Effector memory CD8-positive, alpha-beta T cell (primary cell): ENCODE results near the gene ODAD4.
"Not testable (repeated sequence)": the region's sequence is repeated elsewhere in the genome, so short reads cannot be mapped to it uniquely, and the experiment has no call there.

Experiments
- ATAC-seq: fragments of 150-1000 bp; cut with Tn5 transposase; replicated peaks from 2 replicates; pipeline ENCODE4 v1.10.0; 2021; ENCODE audit warnings: mild to moderate bottlenecking, moderate library complexity
- DNase-seq, 3 experiments: peaks; one replicate each; pipeline ENCODE4 v3.0.0; 2021
- H3K27ac Mint-ChIP-seq, 2 donors: one replicate each; pipeline ENCODE4 v1.8.0; 2022; ENCODE audit warnings: mild to moderate bottlenecking in 2 of 2, mixed read lengths in 2 of 2, moderate library complexity in 2 of 2
- H3K27me3 Mint-ChIP-seq, 2 donors: one replicate each; pipeline ENCODE4 v1.8.0; 2022; ENCODE audit warnings: mixed read lengths in 2 of 2
- H3K36me3 Mint-ChIP-seq: one replicate; pipeline ENCODE4 v1.8.0; 2022; ENCODE audit warnings: mild to moderate bottlenecking, moderate library complexity, mixed read lengths; ENCODE audit not compliant: insufficient read depth
- H3K4me1 Mint-ChIP-seq, 2 donors: one replicate each; pipeline ENCODE4 v1.8.0; 2022; ENCODE audit warnings: low read depth in 2 of 2, mixed read lengths in 2 of 2
- H3K4me3 Mint-ChIP-seq, 2 donors: one replicate each; pipeline ENCODE4 v1.8.0; 2022; ENCODE audit warnings: mild to moderate bottlenecking in 2 of 2, mixed read lengths in 2 of 2, moderate library complexity in 2 of 2
- H3K9me3 Mint-ChIP-seq, 2 donors: one replicate each; pipeline ENCODE4 v1.8.0; 2022; ENCODE audit warnings: mixed read lengths in 2 of 2

ODAD4 gene

DNA sequence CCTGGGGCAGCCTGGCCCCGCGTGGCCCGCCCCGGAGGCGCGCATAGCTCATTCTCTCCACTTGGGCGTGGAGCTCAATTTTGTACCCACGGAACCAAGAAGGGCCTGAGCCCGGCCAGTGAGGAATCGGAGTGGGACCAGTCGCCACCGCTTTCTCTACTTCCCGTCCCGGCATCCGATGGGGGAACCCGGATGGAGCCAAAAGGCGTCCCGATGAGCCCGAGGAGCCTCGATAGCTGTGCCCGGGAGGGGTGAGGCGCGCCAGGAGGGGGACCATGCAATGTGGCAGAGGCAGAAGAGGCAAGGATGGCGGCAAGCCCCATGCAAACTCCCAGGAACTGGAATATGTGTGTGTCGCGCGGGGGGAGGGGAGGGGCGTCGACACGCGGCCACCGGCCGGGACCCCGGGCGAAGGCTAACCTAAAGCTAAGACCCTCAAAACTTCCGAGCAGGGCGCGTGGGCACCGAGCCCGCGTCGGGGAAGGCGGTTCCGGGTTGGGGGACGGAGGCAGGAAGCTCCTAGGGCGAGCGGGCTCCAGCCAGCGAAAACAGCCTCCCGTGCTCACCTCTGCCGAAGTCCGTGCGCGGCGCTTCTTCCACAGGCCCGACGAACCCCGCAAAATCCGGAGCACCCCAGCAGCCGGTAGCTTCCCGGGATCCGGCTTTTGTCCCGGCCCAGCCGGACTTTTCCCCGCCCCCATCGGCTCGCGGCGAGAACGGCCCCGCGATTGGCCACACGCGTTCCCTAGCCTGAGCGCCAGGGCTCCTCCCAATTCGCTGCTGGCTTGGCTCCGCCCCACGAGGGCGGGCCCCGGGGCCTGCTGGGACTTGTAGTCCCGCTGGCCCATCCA is 11.9 kb upstream of the ODAD4 start, which contains the start of gene ACLY:
TSS of gene ACLY (minus strand) at position 638 of the 851 bp plus-strand sequence. CDS start 5,078 bp downstream, outside the sequence.
- DNase-seq (peak; percentile 91 to 94 (median 92)), ATAC-seq (peak; percentile 98)
- Mint-ChIP-seq H3K9me3 (no peaks in the 10 kb centered on the region), H3K4me1 (peaks cover 25 to 29% of the 10 kb centered on the region in 2 donors), H3K27me3 (no peaks in the 10 kb centered on the region), H3K36me3 (peaks cover 19% of the 10 kb centered on the region), H3K4me3 (peak within 1 kb of the TSS; percentile 93 to 94), H3K27ac (peak within 1 kb of the TSS; percentile 91 to 93)

DNA sequence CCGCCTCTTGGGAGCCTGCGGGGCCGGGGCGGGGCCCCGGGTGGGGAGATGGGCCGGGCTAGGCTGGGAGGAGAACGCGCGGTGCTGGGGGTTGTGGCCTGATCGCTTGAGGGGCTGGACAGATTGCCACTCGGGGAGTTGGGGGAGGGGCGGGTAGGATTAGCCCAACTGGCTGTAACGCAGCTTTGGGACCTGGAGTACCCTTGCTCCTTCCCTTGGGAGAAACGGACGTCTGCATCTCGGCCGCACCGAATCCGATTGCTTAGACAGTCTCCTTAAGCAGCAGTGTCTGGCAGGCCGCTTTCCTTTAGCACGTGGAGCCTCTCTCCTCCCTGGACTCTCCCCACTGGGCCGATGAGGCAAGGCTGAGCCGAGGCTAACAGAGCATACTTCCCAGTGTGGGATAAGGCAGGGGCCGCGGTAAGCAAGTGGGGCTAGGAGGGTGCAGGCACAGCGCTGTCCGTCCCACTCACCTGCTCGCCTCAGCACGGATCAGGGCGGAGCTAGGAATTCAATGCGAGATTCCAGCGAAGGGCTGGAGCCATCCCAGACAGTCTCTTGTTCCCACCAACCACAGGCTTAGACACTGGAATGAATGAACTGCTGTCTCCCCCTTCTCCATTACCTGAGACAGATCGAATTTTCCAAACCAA is 11.1 kb upstream of the ODAD4 start:
- ATAC-seq: no peak
- Mint-ChIP-seq H3K27me3 (no peaks in the 10 kb centered on the region), H3K9me3 (no peaks in the 10 kb centered on the region), H3K27ac (peak overlapping the region; percentile 91 to 93), H3K4me3 (peak overlapping the region; percentile 93 to 94), H3K4me1 (peaks cover 23 to 25% of the 10 kb centered on the region in 2 donors), H3K36me3 (peaks cover 19% of the 10 kb centered on the region)
- DNase-seq: no peak

DNA sequence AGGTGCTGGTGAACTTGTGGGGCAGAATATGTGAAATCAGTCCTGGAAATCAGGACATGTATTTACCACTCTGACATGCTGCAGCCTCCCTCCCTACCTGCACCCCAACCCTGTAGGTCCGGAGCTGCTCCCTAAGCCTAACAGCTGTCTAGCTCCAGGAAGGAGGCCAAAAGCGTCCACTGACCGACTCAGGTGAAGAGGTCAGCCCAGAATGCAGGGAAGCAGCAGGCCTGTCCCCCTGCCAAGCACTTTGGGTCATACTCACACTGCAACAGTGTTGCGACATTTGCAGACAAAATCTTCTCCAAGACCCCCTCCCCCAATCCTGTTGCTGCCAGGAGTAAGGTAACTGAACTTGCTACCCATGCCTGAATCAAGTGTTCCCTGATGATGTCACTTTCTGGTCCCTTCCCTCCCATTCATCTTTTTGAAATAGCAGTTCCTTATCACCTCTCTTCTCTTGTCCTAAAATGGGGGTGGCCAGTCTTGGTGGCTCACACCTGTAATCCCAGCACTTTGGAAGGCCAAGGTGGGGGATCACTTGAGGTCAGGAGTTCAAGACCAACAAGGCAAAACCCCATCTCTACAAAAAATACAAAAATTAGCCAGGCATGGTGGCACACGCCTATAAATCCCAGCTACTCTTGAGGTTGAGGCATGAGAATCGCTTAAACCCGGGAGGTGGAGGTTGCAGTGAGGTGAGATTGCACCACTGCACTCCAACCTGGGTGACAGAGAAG is 10.4 kb upstream of the ODAD4 start:
- Mint-ChIP-seq H3K4me3 (peak overlapping the region; percentile 25 to 94), H3K9me3 (no peaks in the 10 kb centered on the region), H3K27me3 (no peaks in the 10 kb centered on the region), H3K27ac (no peak overlapping the region), H3K36me3 (peaks cover 19% of the 10 kb centered on the region), H3K4me1 (peaks cover 18 to 19% of the 10 kb centered on the region in 2 donors)
- no peak for DNase-seq
- ATAC-seq: no peak

DNA sequence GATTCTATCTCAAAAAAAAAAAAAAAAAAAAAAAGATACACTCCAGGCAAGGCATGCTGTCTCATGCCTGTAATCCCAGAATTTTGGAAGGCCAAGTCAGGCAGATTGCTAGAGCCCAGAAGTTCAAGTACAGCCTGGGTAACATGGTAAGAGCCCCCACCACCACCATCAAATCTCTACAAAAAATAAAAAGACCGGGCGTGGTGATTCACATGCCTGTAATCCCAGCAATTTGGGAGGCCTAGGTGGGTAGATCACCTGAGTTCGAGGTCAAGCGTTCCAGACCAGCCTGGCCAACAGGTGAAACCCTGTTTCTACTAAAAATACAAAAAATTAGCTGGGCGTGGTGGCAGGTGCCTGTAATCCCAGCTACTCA is 9.8 kb upstream of the ODAD4 start:
- Mint-ChIP-seq H3K36me3 (peaks cover 19% of the 10 kb centered on the region), H3K9me3 (no peaks in the 10 kb centered on the region), H3K4me3 (no peak overlapping the region), H3K4me1 (peaks cover 14 to 16% of the 10 kb centered on the region in 2 donors), H3K27me3 (no peaks in the 10 kb centered on the region), H3K27ac (no peak overlapping the region)
- no peak for ATAC-seq
- DNase-seq: no peak

DNA sequence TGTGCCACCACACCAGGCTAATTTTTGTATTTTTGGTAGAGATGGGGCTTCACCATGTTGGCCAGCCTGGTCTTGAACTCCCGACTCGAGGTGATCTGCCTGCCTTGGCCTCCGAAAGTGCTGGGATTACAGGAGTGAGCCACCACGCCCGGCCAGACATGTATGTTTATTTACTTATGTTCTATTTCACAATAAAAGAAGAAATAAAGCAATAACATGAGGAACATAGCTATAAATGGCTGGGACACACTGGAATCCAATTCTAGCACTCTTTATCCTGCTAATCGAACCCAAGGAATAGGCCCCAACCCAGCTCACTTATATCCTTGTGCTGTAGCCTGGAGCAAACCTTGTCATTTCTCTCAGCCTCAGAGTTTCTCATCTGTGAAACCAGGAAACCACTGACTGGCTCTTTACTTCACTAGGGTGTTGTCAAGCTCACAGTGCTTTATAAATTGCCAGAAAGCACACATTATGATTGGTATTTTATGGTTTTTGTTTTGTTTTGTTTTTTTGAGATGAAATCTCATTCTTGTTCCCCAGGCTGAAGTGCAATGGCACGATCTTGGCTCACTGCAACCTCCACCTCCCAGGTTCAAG is 4.3 kb upstream of the ODAD4 start:
- DNase-seq: no peak
- H3K4me1 Mint-ChIP-seq: peaks cover 12 to 18% of the 10 kb centered on the region in 2 donors
- ATAC-seq: no peak
- H3K4me3 Mint-ChIP-seq: no peak overlapping the region
- peak overlapping the region in 1 of 2 donors; percentile 56 for H3K27ac Mint-ChIP-seq
- no peaks in the 10 kb centered on the region for H3K9me3 Mint-ChIP-seq
- no peaks in the 10 kb centered on the region for H3K27me3 Mint-ChIP-seq
- peaks cover 11% of the 10 kb centered on the region for H3K36me3 Mint-ChIP-seq

DNA sequence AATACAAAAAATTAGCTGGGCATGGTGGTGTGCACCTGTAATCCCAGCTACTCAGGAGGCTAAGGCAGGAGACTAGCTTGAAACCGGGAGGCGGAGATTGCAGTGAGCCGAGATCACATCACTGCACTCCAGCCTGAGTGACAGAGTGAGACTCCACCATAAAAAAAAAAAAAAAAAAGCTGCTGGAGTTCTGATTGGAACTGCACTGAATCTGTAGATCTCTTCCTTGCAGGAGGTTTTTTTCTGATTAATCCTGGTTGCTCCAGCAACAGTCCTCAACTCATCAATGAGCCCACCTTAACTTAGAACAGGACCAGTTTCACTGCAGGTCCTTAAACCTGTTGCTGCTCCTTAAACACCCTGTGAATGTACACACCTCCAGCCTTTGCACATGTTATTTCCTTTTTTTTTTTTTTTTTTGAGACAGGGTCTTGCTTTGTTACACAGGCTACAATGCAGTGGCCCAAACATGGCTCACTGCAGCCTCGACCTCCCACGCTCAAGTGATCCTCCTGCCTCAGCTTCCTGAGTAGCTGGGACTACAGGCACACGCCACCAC is 1.6 kb upstream of the ODAD4 start:
- no peak for ATAC-seq

GRCh38 chr17:41930833-41931156 is 378 bp downstream of the ODAD4 start:
- peak; percentile 55 for ATAC-seq

More for the DNA sequence above, 1.6 kb upstream of the ODAD4 start:
- Mint-ChIP-seq H3K9me3 (no peaks in the 10 kb centered on the region), H3K36me3 (peaks cover 11% of the 10 kb centered on the region), H3K27ac (peak overlapping the region; percentile 91 to 93), H3K27me3 (no peaks in the 10 kb centered on the region), H3K4me3 (peak overlapping the region in 1 of 2 donors; percentile 89), H3K4me1 (peaks cover 12 to 18% of the 10 kb centered on the region in 2 donors)
- DNase-seq: no peak

DNA sequence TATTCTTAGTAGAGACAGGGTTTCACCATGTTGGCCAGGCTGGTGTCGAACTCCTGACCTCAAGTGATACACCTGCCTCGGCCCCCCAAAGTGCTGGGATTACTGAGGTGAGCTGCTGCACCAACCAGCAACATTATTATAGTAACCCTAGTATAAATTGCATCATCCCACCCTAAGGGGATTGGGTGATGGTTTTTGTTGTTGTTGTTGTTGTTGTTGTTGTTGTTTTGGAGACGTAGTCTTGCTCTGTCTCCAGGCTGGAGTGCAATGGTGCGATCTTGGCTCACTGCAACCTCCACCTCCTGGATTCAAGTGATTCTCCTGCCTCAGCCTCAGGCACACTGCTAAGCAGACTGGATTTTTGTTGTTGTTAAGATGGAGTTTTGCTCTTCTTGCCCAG is 1.3 kb downstream of the ODAD4 start:
- Mint-ChIP-seq H3K36me3 (peaks cover 11% of the 10 kb centered on the region), H3K4me3 (peak overlapping the region in 1 of 2 donors; percentile 86), H3K27ac (peak overlapping the region; percentile 91 to 93), H3K4me1 (peaks cover 12 to 18% of the 10 kb centered on the region in 2 donors)
- not testable (repeated sequence) for H3K9me3 Mint-ChIP-seq, ATAC-seq, DNase-seq, H3K27me3 Mint-ChIP-seq

More at GRCh38 chr17:41930833-41931156, 378 bp downstream of the ODAD4 start:
- H3K4me1 Mint-ChIP-seq: peaks cover 12 to 18% of the 10 kb centered on the region in 2 donors
- H3K4me3 Mint-ChIP-seq: peak overlapping the region; percentile 86 to 89
- H3K27ac Mint-ChIP-seq: peak overlapping the region; percentile 91 to 93
- H3K27me3 Mint-ChIP-seq, DNase-seq, H3K9me3 Mint-ChIP-seq: not testable (repeated sequence)
- H3K36me3 Mint-ChIP-seq: peaks cover 11% of the 10 kb centered on the region

- Mint-ChIP-seq H3K9me3 (no peaks in the 10 kb centered on the region), H3K4me3 (no peak overlapping the region), H3K27me3 (peaks cover 0 to 4% of the 10 kb centered on the region in 2 donors), H3K4me1 (peaks cover 12 to 18% of the 10 kb centered on the region in 2 donors), H3K36me3 (peaks cover 11% of the 10 kb centered on the region), H3K27ac (peak overlapping the region in 1 of 2 donors; percentile 62)
- ATAC-seq: no peak
- DNase-seq: no peak
Observed at GRCh38 chr17:41932816-41933389, 2.5 kb downstream of the ODAD4 start.

- Mint-ChIP-seq H3K27ac (no peak overlapping the region), H3K27me3 (peaks cover 4 to 19% of the 10 kb centered on the region in 2 donors), H3K4me3 (no peak overlapping the region), H3K36me3 (peaks cover 14% of the 10 kb centered on the region), H3K4me1 (peaks cover 0 to under 1% of the 10 kb centered on the region in 2 donors), H3K9me3 (no peaks in the 10 kb centered on the region)
- DNase-seq: no peak
- ATAC-seq: no peak
Observed at GRCh38 chr17:41935641-41936040, 5.2 kb downstream of the ODAD4 start.

DNA sequence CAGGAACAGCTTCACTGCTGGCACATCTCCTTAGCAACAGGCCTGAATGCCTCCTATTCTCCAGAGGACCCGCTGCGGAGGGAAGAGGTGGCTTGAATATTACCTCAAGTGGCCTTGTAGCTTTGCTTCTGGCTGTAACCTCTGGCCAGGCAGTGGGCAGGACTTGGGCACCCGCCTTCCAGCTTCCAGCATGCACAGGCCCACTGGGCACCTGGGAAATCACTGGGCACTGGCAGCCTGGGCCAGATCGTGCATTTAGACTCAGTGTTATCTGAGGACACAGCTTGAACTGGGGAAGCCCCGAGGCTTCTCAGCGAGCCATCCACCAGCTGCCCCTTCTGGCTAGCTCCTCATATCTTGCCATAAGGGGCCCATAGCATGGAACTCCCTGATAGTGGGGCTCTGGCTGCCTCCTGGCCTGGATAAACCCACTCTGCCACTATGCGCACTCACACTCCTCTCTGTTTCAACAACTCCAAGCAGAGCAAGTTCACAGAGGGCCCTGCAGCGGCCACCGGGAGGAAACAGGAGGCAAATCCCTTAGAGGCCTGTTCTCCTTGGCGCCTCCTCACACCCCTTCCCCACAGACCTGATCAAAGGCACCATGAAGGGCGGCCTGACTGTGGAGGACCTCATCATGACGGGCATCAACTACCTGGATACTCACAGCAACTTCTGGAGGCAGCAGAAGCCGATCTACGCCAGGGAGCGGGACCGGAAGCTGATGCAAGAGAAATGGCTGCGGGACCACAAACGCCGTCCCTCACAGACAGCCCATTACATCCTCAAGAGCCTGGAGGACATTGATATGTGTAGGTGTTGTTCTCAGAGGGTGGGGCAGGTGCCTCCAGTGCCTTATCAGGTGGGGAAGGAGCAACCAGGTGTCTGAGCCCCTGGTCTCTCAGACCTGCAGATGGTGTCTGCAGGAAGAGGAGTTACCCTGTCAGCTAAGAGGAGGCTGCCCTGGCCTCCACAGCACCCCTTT is 7.8 kb downstream of the ODAD4 start:
- DNase-seq (no peak), ATAC-seq (no peak)
- no peak overlapping the region for H3K4me3 Mint-ChIP-seq
- peaks cover 4 to 28% of the 10 kb centered on the region in 2 donors for H3K27me3 Mint-ChIP-seq
- H3K4me1 Mint-ChIP-seq: no peaks in the 10 kb centered on the region
- no peaks in the 10 kb centered on the region for H3K9me3 Mint-ChIP-seq
- peak overlapping the region in 1 of 2 donors; percentile 38 for H3K27ac Mint-ChIP-seq
- peaks cover 7% of the 10 kb centered on the region for H3K36me3 Mint-ChIP-seq
